T-helper 2 cell (primary cell): ENCODE data around the gene SMCHD1.
"Not testable (repeated sequence)": the region's sequence is repeated elsewhere in the genome, so short reads cannot be mapped to it uniquely, and the experiment has no call there.

Experiments
- DNase-seq, 5 experiments: peaks; one replicate each; pipeline versions ENCODE4 v3.0.0 to v3.0.0-alpha.2; 2012 to 2022

The SMCHD1 gene

GRCh38 chr18:2717407-2717806 is 61.9 kb downstream of the SMCHD1 start:
- no peak for DNase-seq

GRCh38 chr18:2719040-2719439 is 63.5 kb downstream of the SMCHD1 start:
- DNase-seq: no peak

GRCh38 chr18:2723207-2723606 is 67.7 kb downstream of the SMCHD1 start:
- no peak for DNase-seq

GRCh38 chr18:2729757-2730156 is 74.2 kb downstream of the SMCHD1 start:
- DNase-seq: no peak

- no peak for DNase-seq
Measured at GRCh38 chr18:2736823-2737222, 81.3 kb downstream of the SMCHD1 start.

GRCh38 chr18:2740082-2740481 is 84.6 kb downstream of the SMCHD1 start:
- not testable (repeated sequence) for DNase-seq

GRCh38 chr18:2746274-2746673 is 90.7 kb downstream of the SMCHD1 start:
- no peak for DNase-seq

GRCh38 chr18:2758309-2758708 is 102.8 kb downstream of the SMCHD1 start:
- DNase-seq: no peak

GRCh38 chr18:2774669-2775068 is 119.1 kb downstream of the SMCHD1 start:
- DNase-seq: no peak

GRCh38 chr18:2776601-2777000 is 121.1 kb downstream of the SMCHD1 start:
- DNase-seq: no peak

GRCh38 chr18:2777241-2777640 is 121.7 kb downstream of the SMCHD1 start:
- DNase-seq: no peak

- DNase-seq: no peak
Measured at GRCh38 chr18:2780750-2781149, 125.2 kb downstream of the SMCHD1 start.

GRCh38 chr18:2787225-2787624 is 131.7 kb downstream of the SMCHD1 start:
- no peak for DNase-seq

GRCh38 chr18:2792395-2792794 is 136.9 kb downstream of the SMCHD1 start:
- no peak for DNase-seq

GRCh38 chr18:2794159-2794558 is 138.6 kb downstream of the SMCHD1 start:
- DNase-seq: no peak

- DNase-seq: no peak
Measured at GRCh38 chr18:2797951-2798350, 142.4 kb downstream of the SMCHD1 start.

GRCh38 chr18:2799369-2799768 is 143.8 kb downstream of the SMCHD1 start:
- no peak for DNase-seq

GRCh38 chr18:2805970-2806943 is 150.7 kb downstream of the SMCHD1 start:
- DNase-seq: no peak

GRCh38 chr18:2808640-2809039 is 153.1 kb downstream of the SMCHD1 start:
- not testable (repeated sequence) for DNase-seq

- DNase-seq: not testable (repeated sequence)
Measured at GRCh38 chr18:2809666-2810183, 154.2 kb downstream of the SMCHD1 start.

- no peak for DNase-seq
Measured at GRCh38 chr18:2811416-2811815, 155.9 kb downstream of the SMCHD1 start.

GRCh38 chr18:2814928-2815327 is 159.4 kb downstream of the SMCHD1 start:
- no peak for DNase-seq

- DNase-seq: no peak
Measured at GRCh38 chr18:2818281-2818680, 162.8 kb downstream of the SMCHD1 start.

- no peak for DNase-seq
Measured at GRCh38 chr18:2821695-2822094, 166.2 kb downstream of the SMCHD1 start.
